HG03460 (cell line): ENCODE data around the gene EID3.
"Not testable (repeated sequence)": the region's sequence is repeated elsewhere in the genome, so short reads cannot be mapped to it uniquely, and the experiment has no call there.

Source experiments
- ATAC-seq: cut with Tn5 transposase; IDR thresholded peaks from one replicate; pipeline ENCODE4 v1.9.1; 2021; ENCODE audit not compliant: unreplicated experiment

Gene EID3

DNA sequence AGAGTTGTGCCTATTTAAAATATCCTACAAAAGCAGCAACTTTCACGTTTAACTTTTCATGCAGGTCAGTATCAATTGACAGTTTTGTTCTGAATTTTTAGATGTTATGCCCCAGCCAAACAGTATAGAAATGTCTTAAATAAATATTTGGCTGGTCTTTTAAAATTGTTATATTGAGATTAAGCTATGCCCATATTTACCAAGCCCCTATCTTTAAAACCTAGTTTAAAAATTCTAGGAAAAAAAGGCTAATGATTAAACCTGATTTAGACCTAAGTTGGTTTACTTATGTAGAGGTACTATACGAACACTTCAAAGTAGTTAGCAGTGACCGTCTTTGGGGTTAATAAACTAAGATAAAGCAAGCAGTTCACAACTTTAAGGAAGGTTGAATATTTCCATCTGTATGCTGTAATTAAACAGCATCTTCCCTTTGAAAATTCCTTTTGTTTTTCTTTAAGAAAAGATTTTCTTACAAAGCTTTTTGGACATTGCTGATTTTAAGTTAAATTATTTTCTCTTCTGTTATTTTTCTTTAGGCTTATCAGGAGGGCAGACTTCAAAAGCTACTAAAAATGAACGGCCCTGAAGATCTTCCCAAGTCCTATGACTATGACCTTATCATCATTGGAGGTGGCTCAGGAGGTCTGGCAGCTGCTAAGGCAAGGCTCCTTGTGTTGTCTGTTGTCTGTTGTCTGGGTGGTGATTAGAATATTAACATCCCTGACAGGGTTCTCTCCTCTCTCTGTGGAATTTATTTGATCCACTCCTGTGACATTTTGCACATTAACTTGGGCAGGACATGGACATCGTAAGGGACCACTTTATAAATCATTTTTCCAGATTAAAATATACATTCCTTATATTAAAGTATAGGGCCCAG lies 7.5 kb downstream of the EID3 start:
- ATAC-seq = no peak

DNA sequence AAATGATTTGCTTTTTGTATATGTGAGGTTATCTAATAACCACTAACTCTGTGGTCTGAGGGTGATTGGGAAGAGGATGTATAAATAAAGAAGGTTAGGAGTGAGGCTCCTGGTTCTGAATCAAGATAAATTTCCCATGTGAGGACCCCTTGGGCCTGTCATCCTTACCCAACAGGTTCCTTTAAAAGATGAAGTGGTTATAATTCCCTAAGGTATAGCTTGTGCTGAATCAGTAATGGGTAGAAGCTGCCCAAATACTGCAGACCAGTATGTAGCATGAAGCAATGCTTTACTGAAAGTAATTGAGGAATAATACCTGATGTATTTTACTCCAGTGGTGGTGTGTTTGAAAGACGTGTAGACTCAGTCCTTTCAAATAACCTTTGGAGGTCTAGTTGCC lies 8.7 kb downstream of the EID3 start:
- ATAC-seq = no peak

DNA sequence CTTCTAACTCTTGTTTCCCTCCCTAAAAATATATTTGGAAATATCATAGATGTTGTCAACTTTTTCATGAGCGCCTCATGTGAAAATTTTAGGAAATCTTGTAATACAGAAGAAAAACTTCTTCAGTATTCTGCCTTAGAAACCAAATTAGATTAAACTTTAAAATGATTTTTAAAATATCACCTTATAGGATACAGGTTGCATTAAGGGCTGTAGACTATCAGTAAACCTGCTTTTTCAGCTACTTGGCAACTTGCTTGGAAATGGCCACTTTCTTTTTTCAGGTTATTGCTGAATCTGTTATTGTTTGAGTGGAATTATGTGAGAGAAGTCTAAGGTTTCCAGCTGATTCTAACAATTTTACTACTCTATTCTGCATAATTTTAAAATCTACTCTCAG lies 9.1 kb downstream of the EID3 start:
- ATAC-seq = no peak

DNA sequence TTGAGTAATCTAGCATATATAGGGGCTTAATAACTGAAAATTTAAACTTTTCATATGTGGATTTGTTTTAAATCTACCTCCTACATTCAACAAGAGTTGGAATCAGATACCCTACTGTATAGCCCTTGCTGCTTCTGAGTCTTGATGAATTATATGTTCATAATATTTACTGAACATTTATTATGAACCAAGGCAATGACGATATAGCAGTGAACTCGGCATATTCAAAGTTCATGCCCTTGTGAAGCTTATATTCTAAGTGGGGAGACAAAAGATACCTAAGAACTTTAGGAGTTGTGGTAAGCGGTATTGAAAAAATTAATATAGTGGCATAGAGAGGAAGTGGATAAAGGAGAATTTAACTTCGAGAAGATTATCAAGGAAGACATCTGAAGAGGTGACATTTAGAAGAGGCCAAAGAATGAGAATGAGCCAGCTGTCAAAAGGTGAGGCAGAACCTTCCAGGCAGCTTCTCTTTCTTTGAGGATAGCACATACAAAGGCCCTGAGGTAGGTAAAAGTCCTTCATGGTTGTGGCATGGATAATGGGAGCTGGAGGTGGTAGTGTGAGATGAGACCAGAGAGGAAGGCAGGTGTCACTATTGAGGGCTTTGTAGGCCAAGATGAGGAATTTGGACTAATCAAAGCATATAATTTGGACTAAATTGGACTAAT lies 10.2 kb downstream of the EID3 start:
- ATAC-seq = no peak

DNA sequence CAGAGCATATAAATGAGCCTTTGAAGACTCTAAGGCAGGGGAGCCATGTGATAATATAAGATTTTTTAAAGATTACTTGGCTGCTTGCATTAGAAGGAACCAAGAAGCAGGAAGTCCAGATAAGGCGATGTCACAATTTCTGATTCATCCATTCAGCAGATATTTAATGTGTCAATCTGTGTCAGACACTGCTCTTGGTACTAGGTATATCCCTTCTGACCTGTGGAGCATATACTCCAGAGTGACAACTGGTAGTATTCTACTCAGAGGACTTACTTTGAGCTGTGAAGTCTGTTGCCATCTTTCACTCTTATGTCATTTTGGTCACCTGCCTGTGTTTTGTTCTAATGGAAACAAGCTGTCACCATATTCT lies 10.7 kb downstream of the EID3 start:
- ATAC-seq = no peak

DNA sequence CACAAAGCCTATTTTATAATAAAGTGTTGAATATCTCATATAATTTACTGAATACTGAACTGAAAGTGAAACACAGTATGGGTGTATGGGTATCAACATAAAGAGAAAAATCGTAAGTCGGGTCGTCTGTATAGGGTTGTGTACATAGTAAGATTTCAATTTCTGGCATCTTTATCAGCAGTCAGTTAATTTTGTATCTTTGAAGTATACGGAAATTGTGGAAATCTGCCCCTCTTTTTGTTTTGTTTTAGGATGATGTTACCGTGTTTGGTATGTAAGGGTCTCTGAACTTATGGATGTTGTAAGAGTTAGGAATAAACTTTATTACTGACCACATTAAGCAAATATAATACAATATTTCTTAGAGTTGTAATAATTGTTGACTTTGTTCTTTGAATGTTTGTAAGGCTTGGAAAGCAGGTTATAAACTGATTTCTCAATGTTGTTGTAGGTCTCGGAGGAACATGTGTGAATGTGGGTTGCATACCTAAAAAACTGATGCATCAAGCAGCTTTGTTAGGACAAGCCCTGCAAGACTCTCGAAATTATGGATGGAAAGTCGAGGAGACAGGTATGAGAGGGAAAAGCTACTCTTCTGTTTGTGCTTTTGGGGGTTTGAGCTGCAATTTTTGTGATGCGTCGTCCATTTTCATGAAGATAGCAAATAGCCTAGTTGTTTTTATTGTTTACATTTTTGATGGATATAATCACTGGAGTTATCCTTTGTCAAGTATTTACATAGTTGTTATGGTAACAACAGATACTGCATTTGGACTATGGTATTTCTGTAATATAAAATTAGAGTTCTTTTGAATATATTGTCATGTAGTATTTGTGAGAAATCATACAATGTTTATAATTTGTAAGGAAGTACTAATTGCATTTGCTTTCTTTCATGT lies 12.0 kb downstream of the EID3 start:
- no peak for ATAC-seq

DNA sequence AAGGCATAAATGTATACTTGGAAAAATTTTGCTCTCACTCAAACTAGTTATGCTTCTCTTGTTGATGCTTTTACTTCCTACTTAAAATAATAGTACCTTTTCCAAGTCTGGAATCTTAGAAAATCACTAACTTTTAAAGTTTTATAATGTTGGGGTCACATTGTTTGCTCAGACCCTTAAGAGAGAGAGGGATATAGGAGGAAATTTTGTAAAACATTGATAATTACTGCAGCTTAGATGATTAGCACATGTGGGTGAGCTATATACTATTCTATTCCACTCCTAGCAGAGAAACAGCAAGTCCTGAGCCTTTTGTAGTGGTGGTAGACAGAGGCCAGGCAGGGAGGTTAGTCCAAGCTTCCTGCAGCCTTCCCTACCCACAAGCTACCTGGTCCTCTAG lies 13.4 kb downstream of the EID3 start:
- ATAC-seq = no peak

DNA sequence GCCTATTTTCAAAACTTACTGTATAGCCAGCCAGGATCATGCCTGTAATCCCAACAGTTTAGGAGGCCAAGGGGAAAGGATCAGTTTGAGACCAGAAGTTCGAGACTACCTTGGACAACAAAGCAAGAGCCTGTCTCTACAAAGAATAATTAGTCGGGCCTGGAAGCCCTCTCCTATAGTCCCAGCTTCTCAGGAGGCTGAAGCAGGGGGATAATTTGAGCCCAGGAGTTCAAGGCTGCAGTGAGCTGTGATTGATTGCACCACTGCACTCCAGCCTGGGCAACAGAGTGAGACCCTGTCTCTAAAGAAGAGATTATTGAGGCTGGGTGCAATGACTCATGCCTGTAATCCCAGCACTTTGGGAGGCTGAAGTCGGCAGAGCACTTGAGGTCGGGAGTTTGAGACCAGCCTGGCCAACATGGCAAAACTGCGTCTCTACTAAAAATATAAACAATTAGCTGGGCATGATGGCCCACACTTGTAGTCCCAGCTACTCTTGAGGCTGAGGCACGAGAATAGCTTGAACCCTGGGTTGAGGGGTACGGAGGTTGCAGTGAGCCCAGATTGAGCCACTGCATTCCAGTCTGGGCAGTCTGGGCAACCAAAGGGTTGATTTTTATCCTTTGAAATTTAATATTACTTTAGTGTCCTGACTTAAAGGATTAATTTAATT lies 14.1 kb downstream of the EID3 start:
- no peak for ATAC-seq

DNA sequence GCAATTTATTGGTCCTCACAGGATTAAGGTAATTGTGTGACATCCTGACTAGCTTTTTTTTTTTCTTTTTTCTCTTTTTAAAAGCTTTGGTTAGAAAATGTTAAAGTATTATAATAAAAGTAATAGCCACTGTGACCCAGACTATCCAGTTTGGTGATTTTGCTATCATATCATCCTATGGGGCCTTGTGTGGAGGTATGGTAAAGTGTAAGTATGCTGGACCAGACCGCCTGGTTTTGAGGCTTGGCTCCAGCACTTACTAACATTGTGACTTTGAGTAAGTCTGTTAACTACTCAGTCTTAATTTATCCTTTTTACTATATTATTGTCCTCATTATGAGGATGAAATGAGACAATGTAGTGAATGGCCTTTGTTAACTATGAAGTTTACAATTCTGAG lies 15.5 kb downstream of the EID3 start:
- no peak for ATAC-seq

DNA sequence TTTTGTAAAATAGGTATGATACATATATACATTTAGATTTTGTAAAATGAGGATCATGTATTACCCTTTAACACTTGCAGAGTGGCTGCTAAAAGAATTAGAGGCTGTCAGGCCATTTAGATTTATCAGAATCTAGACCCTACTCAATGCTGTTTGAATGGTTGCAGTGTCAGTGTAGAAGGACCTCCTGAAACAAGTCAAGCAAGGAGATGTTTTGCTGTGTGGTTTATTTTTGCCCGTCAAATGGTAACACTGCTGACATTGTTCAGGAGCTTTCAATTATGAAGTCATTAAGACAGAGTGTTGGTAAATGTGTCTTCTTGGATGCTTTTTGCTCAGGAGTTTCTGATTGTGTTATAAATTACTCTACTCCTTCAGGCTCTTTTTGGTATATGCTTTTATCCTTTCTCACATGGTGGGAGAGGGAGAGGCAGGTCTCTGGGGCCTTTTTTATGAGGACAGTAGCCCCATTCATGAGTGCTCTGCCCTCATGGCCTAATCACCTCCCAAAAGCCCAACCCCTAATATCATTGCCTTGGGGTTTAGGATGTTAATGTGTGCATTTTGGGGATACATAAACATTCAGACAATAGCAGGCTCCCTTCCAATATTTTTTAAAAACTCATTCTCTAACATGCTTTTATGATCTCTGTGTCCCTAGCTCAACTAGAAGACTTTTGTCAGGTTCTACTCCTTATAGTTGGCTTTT lies 16.5 kb downstream of the EID3 start:
- ATAC-seq = no peak

DNA sequence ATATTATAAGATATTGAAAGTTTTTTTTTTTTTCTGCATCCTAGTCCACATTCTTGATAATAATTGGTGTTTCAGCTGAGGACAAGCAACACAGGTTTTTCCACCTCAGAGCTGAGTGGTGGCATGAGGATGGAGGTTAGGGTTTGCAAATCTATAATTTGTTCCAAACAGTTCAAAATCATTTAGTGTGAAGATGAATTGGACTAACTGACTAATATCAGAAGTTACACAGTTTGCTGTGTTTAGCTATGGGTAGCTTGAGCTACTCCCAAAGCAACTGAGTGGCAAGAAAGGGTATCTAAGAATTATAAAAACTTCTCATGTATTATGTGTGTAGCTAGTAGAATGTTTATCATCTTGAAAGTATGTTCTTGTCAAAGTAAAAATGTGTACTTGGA lies 17.1 kb downstream of the EID3 start:
- ATAC-seq = no peak

DNA sequence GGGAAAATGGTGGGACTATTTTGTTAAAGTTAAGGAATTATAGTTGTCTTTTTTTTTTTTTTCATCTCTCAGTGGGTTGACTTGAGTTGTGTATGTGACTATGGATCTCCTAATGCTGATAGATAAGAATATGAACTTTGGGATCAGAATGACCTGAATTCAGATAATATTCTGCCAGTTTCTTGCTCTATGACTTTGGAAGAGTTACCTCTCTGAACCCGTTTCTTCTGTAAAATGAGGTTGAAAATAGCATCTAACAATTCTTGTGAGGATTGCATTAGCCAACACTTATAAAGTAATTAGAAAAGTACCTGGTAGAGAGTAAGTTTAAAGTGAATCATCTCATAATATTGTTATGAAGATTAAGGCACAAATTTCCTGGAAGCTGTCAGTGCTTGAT lies 18.4 kb downstream of the EID3 start:
- no peak for ATAC-seq

DNA sequence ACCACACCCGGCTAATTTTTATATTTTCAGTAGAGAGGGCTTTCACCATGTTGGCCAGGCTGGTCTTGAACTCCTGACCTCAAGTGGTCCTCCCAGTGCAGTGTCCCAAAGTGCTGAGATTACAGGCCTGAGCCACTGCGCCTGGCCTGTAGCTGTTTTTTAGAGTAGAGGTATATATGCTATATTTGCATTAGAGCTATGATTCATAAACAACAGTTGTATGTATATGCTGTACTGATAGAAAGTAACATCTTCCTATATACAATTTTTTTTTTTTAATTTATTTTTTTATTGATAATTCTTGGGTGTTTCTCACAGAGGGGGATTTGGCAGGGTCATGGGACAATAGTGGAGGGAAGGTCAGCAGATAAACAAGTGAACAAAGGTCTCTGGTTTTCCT lies 19.0 kb downstream of the EID3 start:
- not testable (repeated sequence) for ATAC-seq

DNA sequence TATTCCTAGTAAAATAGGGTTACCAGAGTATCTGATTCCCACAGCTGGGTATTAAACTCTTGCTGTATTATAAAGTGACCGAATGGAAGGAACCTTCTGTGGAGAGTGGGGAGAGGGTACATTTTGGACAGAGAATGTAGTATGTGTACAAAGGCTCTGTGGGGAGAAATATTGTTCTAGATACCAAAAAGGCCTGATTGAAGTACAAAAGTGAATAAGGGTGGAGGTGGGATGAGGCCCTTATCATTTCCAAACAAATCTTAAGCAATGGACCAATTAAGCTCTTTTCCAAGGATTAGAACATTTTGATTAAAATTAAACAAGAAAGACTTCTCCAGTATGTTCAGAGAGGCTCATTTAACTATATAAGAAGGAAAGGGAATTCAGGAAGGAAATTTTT lies 20.4 kb downstream of the EID3 start:
- ATAC-seq = no peak

DNA sequence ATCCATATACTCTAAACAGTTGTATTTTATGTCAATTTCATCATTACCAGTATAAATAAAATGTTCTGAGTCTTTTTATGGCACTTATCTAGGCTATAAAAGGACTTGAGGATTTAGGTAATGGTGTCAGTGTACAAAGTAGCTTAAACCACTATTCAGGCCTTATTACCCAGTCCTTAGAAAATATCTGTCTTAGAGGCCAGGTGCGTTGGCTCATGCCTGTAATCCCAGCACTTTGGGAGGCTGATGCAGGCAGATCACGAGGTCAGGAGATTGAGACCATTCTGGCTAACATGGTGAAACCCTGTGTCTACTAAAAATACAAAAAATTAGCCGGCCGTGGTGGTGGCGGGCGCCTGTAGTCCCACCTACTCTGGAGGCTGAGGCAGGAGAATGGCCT lies 24.7 kb downstream of the EID3 start:
- not testable (repeated sequence) for ATAC-seq

DNA sequence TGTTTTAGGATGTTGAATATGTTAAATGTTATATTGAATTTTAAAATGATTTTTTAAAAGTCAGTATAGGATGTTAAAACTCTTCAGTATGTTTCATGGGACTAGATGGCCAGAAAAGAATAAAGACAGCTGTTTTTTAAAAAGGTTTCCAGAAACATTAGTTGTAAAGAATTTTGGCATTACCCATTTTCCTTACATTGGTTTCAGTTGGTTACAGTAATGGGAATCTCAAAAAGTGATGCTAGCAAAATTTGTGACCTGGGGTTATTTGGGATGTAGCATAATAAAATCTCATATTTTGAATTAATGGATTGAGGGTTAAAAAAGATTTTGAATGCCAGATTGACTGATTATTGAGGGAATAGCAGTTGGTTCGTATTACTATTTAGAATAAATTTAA lies 25.3 kb downstream of the EID3 start:
- ATAC-seq = no peak

DNA sequence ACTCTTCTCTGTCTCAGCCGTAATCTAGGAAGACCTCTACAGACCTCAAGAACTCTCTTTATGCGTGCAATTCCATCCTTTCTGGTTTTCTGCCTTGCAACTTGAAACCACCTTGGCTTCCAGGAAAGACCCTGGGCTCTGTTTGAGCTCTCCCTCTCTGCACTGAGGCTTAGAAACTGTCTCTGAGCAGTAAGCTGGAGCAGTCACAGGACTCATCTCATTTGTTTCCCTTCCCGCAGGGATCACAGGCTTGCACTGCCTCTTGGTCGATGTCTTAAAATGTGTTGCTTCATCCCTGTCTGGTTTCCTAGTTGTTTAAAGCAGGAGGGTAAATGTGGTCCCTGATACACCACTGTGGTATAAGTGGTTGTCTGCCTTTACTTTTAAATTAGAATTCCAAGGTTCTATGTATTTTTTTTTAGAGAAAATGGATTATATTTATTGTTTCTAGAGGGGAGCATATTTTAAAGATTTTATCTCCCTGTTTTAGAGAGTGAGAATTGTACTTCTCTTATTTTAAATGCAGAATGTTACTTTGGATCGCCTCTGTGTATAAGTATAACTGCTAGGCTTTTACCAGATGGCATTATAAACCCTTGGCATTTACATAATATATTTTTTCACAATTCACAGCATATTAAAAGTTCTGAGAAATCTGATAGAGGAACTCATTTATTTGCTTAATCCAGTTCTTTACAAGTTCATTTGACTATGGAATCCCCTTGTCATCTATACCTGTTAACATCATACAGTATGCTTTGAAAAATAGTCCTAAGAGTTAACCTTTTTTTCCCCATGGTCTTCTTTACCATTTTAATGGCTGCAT lies 26.4 kb downstream of the EID3 start:
- no peak for ATAC-seq

DNA sequence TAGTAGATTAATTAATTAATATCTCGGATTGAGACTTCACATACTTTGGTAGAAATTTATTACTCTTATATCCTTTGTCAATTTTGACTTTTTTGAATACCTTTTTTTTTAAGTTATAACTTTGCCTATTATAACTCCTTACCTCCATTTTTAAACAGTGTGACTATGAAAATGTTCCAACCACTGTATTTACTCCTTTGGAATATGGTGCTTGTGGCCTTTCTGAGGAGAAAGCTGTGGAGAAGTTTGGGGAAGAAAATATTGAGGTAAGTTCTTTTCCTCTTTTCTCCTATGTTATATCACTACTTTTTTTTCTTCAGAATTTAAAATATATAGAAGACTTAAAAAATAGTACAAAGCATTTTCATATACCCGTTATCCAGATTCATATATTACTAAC lies 27.8 kb downstream of the EID3 start:
- no peak for ATAC-seq

DNA sequence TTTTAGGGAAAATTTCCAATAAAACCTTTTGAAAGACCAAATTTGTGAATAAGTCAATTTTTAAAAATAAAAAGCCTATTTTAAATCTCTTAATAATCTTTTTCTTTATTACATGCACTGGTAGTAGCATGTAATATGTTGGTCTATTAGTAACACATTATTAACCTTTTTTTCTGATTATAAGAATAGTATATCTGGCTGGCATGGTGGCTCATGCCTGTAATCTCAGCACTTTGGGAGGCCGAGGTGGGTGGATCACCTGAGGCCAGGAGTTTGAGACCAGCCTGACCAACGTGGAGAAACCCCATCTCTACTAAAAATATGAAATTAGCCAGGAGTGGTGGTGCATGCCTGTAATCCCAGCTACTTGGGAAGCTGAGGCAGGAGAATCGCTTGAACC lies 28.7 kb downstream of the EID3 start:
- not testable (repeated sequence) for ATAC-seq
